HG03469 (cell line): ENCODE results near the gene KDM1A.
"Not testable (repeated sequence)": the region's sequence is repeated elsewhere in the genome, so short reads cannot be mapped to it uniquely, and the experiment has no call there.

Experiments
- ATAC-seq: cut with Tn5 transposase; IDR thresholded peaks from one replicate; pipeline ENCODE4 v1.9.1; 2021; ENCODE audit warnings: mild to moderate bottlenecking, moderate library complexity, moderate number of reproducible peaks; ENCODE audit not compliant: unreplicated experiment

Gene KDM1A

GRCh38 chr1:23019094-23019862 lies at the start of gene KDM1A:
KDM1A (plus strand) TSS chr1:23019468; CDS start chr1:23019597, 129 bp downstream.
- ATAC-seq = peak; percentile 72

GRCh38 chr1:22970096-22970495 lies 49.2 kb upstream of the KDM1A start:
- ATAC-seq = no peak

GRCh38 chr1:22971161-22971560 lies 48.1 kb upstream of the KDM1A start:
- no peak for ATAC-seq

- ATAC-seq = no peak
These were observed 47.5 kb upstream of the KDM1A start for GRCh38 chr1:22971611-22972405.

GRCh38 chr1:22972760-22973159 lies 46.5 kb upstream of the KDM1A start, which contains the start of gene LACTBL1:
LACTBL1 (minus strand) TSS chr1:22972866; CDS start chr1:22972316, 550 bp downstream.
- no peak for ATAC-seq

GRCh38 chr1:22975694-22976093 lies 43.6 kb upstream of the KDM1A start:
- ATAC-seq = no peak

GRCh38 chr1:22976127-22976460 lies 43.2 kb upstream of the KDM1A start:
- ATAC-seq = no peak

- ATAC-seq = no peak
These were observed 42.6 kb upstream of the KDM1A start for GRCh38 chr1:22976461-22977243.

- no peak for ATAC-seq
These were observed 41.0 kb upstream of the KDM1A start for GRCh38 chr1:22978299-22978698.

- ATAC-seq = not testable (repeated sequence)
These were observed 38.8 kb upstream of the KDM1A start for GRCh38 chr1:22980471-22980790.

- no peak for ATAC-seq
These were observed 35.3 kb upstream of the KDM1A start for GRCh38 chr1:22983944-22984343.

GRCh38 chr1:22992384-22992783 lies 26.9 kb upstream of the KDM1A start:
- not testable (repeated sequence) for ATAC-seq

GRCh38 chr1:22993220-22993795 lies 26.0 kb upstream of the KDM1A start:
- ATAC-seq = not testable (repeated sequence)

GRCh38 chr1:22995774-22996173 lies 23.5 kb upstream of the KDM1A start:
- no peak for ATAC-seq

GRCh38 chr1:22997528-22997927 lies 21.7 kb upstream of the KDM1A start:
- ATAC-seq = not testable (repeated sequence)

GRCh38 chr1:23000133-23000532 lies 19.1 kb upstream of the KDM1A start:
- not testable (repeated sequence) for ATAC-seq

GRCh38 chr1:23002218-23002617 lies 17.1 kb upstream of the KDM1A start:
- ATAC-seq = not testable (repeated sequence)

- no peak for ATAC-seq
These were observed 15.2 kb upstream of the KDM1A start for GRCh38 chr1:23004112-23004511.

- ATAC-seq = not testable (repeated sequence)
These were observed 14.5 kb upstream of the KDM1A start for GRCh38 chr1:23004769-23005168.

- no peak for ATAC-seq
These were observed 12.2 kb upstream of the KDM1A start for GRCh38 chr1:23007106-23007505.

GRCh38 chr1:23008901-23009300 lies 10.4 kb upstream of the KDM1A start:
- no peak for ATAC-seq
